22Rv1 (cell line): ENCODE data around the gene CCDC86.

ENCODE experiments used
- CTCF ChIP-seq: fragments of 450-650 bp; IDR thresholded peaks from 2 replicates; pipeline ENCODE4 v1.5.1; 2017; ENCODE audit warnings: mild to moderate bottlenecking
- ZFX ChIP-seq: fragments of 450-650 bp; IDR thresholded peaks from 2 replicates; pipeline ENCODE4 v1.6.1; 2017; ENCODE audit warnings: antibody characterized with exemption, borderline replicate concordance

GRCh38 chr11:60852982-60853950, 11.4 kb downstream of the CCDC86 start:
- TF ChIP-seq CTCF: no peak
- no peak for TF ChIP-seq ZFX
